Nephron progenitor cell (in vitro differentiated cells): ENCODE measurements around the gene PDE6B.

Source experiments
- DNase-seq: peaks from one replicate; pipeline ENCODE4 v3.0.0; 2021
- H3K27ac Mint-ChIP-seq: 2 replicates; pipeline ENCODE4 v1.8.0; 2021; ENCODE audit warnings: mild to moderate bottlenecking, moderate library complexity, mixed read lengths
- H3K27me3 Mint-ChIP-seq: 2 replicates; pipeline ENCODE4 v1.8.0; 2021; ENCODE audit warnings: mild to moderate bottlenecking, low read depth, mixed read lengths; ENCODE audit not compliant: poor library complexity
- H3K36me3 Mint-ChIP-seq: 2 replicates; pipeline ENCODE4 v1.8.0; 2021; ENCODE audit warnings: low read depth, mixed read lengths
- H3K4me1 Mint-ChIP-seq: 2 replicates; pipeline ENCODE4 v1.8.0; 2021; ENCODE audit warnings: mixed read lengths
- H3K4me3 Mint-ChIP-seq: 2 replicates; pipeline ENCODE4 v1.8.0; 2021; ENCODE audit warnings: mild to moderate bottlenecking, moderate library complexity, mixed read lengths
- H3K9me3 Mint-ChIP-seq: 2 replicates; pipeline ENCODE4 v1.8.0; 2021; ENCODE audit warnings: mild to moderate bottlenecking, moderate library complexity, mixed read lengths
- CTCF ChIP-seq: fragments of 200-600 bp; sonication (generic); IDR thresholded peaks from 2 replicates; pipeline ENCODE4 v1.5.0; 2021; ENCODE audit warnings: antibody characterized with exemption

PDE6B gene

GRCh38 chr4:604131-604530 is 21.2 kb upstream of the PDE6B start:
- Mint-ChIP-seq H3K4me1 (no peaks in the 10 kb centered on the region), H3K27me3 (peaks cover 36% of the 10 kb centered on the region), H3K9me3 (no peaks in the 10 kb centered on the region), H3K36me3 (no peaks in the 10 kb centered on the region), H3K27ac (no peak overlapping the region), H3K4me3 (no peak overlapping the region)
- DNase-seq: no peak
- no peak for TF ChIP-seq CTCF

- no peaks in the 10 kb centered on the region for H3K4me1 Mint-ChIP-seq
- no peak for TF ChIP-seq CTCF
- no peaks in the 10 kb centered on the region for H3K9me3 Mint-ChIP-seq
- H3K4me3 Mint-ChIP-seq: no peak overlapping the region
- peaks cover 40% of the 10 kb centered on the region for H3K27me3 Mint-ChIP-seq
- no peak for DNase-seq
- H3K36me3 Mint-ChIP-seq: no peaks in the 10 kb centered on the region
- no peak overlapping the region for H3K27ac Mint-ChIP-seq
Measured at GRCh38 chr4:605702-606425, 19.5 kb upstream of the PDE6B start.

GRCh38 chr4:608236-608635 is 17.1 kb upstream of the PDE6B start:
- DNase-seq: no peak
- no peaks in the 10 kb centered on the region for H3K9me3 Mint-ChIP-seq
- H3K27me3 Mint-ChIP-seq: peaks cover 48% of the 10 kb centered on the region
- no peaks in the 10 kb centered on the region for H3K4me1 Mint-ChIP-seq
- no peak overlapping the region for H3K27ac Mint-ChIP-seq
- H3K36me3 Mint-ChIP-seq: no peaks in the 10 kb centered on the region
- no peak for TF ChIP-seq CTCF
- no peak overlapping the region for H3K4me3 Mint-ChIP-seq

GRCh38 chr4:609400-610050 is 15.8 kb upstream of the PDE6B start:
- H3K27me3 Mint-ChIP-seq: peaks cover 59% of the 10 kb centered on the region
- H3K4me3 Mint-ChIP-seq: no peak overlapping the region
- H3K27ac Mint-ChIP-seq: no peak overlapping the region

GRCh38 chr4:610411-611261 is 14.7 kb upstream of the PDE6B start:
- Mint-ChIP-seq H3K36me3 (no peaks in the 10 kb centered on the region), H3K27me3 (peaks cover 63% of the 10 kb centered on the region), H3K27ac (no peak overlapping the region), H3K4me1 (no peaks in the 10 kb centered on the region), H3K9me3 (no peaks in the 10 kb centered on the region), H3K4me3 (no peak overlapping the region)
- DNase-seq: no peak
- no peak for TF ChIP-seq CTCF

More at GRCh38 chr4:609400-610050, 15.8 kb upstream of the PDE6B start:
- DNase-seq: no peak
- Mint-ChIP-seq H3K4me1 (no peaks in the 10 kb centered on the region), H3K9me3 (no peaks in the 10 kb centered on the region), H3K36me3 (no peaks in the 10 kb centered on the region)
- no peak for TF ChIP-seq CTCF
